GM18870 (cell line): ENCODE results near the gene CC2D1A.

ENCODE experiments used
- ATAC-seq: cut with Tn5 transposase; IDR thresholded peaks from one replicate; pipeline ENCODE4 v1.9.1; 2021; ENCODE audit warnings: moderate library complexity; ENCODE audit not compliant: unreplicated experiment

The CC2D1A gene

DNA sequence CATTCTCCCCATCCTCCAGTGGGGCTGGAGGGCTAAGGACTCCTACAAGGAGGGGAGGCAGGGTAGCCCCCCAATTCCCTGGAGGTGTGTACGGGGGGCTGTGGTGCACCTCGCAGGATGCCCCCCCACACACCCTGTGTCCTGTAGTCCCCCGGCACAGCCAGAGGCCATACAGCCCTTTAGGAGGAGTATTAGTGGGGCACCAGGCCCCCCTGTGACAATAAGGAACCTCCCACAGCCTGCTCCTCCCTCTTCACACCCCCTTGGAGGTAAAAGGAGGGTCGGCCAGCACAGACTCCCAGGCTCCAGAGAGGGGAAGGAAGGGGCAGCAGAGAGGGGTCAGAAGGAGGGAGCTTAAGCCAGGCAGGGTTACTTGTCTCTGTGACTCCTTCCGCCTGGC is 29.2 kb upstream of the CC2D1A start, which contains the start of gene NANOS3:
TSS of gene NANOS3 (plus strand) at position 301 of the 400 bp plus-strand sequence. CDS start 115 bp downstream, outside the sequence.
- ATAC-seq, result no peak

GRCh38 chr19:13877303-13877702 is 28.7 kb upstream of the CC2D1A start:
- no peak for ATAC-seq

DNA sequence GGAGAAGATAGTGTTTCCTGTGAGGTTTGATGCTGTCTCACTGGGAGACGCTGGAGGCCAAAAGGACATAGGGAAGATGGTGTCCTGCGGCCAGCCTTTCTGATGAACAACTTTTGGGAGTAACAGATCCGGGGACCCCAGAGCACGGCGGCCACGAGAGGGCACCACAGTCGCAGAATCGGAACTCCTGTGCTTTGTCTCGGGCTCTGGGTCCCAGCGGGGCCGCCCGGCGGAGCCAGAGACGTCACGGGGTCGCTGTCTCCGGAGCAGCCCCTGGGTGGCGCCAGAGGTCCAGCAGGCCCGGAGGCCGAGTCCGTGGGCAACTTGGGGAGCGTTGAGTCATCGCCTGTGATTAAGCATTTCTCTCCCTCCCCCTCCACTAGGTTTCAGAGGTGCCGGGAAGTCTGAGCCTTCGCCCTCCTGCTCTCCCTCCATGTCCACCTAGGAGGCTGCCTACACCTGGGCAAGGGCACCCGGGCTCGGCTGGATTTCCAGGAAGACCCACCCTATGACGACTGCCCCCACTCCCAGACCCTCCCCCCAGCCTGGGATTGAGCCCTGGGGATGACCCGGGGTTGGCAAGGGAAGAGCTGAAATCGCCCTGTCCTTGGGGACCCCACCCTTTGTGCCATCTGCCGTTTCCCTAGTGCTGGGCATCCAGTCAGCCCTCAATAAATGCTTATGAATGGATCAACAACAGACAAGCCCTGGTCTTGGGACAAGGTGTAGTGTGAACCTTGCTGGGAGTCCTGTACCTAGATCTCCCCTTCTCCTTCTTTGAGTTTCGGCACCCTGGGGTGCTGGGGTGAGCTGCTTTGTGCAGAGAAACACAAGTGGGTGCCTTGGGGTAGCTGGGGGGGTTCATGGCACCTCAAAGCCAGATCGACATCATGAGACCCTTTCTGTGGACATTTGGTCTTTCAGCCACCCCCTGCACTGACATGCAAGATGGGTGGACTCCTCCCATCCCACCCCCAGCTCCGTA is 25.6 kb upstream of the CC2D1A start:
- ATAC-seq, result peak; percentile 56

- ATAC-seq, result no peak
These were observed 24.7 kb upstream of the CC2D1A start for GRCh38 chr19:13881251-13881691.

DNA sequence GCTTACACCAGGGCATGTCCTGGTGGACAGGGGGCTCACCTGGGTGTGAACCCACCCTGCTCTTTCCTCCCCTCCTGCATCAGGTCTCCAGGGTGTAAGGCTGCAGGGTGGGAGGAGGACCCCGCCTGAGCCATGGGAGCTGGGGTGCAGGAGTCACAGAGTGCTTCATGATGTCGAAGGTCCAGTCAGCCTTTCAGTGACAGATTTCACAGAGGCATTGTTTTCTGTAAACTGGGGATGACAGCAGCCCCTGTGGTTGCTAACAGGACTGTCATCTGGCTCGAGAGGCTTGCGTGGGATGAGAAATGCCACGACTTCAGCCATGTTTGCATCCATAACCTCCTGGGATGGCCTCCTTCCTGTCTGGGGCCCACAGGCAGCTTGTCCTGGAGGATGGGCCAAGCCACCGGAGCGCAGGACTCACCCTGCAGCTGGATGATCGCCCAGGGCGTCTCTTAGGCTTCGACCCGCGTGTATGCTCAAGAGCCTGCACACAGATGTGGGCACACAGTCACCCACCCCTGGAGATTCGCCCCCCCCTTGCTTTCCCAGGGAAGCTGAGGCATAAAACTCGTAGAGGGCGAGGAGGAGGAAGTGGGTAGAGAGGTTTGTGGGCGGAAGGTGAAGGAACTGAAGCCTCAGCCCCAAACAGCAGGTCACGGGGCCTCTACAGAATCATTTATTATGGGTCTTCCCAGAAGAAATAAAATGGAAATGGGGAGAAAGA is 24.1 kb upstream of the CC2D1A start:
- ATAC-seq, result no peak

DNA sequence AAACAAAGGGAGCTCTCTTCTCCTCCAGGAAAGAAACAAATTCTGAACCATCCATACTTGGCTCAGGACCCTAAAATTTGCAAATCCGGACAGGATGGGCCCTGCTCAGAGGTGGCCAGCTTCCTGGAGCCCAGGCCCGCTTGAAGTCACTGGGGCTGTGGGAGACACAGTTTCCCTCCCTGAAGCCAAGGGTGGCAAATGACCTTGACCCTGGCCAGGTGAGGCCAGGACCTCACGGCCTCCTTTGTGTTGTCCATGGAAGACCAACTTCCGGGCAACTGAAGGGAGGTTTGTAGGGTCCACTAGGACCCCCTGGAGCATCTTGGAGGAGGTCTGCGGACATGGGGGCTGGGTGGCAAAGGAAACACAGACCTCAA is 23.6 kb upstream of the CC2D1A start:
- ATAC-seq, result no peak

DNA sequence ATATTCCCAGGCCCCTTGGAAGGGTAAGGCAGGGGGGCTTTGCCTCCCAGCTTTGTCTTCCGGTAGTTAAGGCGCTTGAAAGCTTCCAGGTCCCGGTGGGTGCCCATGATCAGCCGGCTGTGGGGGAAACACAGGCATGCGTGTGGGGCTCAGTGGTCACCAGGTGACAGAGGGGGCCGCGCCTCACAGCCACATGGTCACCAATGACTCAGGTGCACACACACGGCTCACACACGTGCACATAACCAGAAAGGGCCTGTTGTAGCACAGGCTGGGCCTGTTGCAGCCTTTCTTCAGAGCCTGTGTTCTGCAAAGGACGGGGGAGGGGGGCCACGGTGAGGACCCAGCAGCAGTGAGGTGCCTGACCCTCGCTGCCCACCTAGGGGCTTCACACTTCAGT is 23.2 kb upstream of the CC2D1A start:
- no peak for ATAC-seq

DNA sequence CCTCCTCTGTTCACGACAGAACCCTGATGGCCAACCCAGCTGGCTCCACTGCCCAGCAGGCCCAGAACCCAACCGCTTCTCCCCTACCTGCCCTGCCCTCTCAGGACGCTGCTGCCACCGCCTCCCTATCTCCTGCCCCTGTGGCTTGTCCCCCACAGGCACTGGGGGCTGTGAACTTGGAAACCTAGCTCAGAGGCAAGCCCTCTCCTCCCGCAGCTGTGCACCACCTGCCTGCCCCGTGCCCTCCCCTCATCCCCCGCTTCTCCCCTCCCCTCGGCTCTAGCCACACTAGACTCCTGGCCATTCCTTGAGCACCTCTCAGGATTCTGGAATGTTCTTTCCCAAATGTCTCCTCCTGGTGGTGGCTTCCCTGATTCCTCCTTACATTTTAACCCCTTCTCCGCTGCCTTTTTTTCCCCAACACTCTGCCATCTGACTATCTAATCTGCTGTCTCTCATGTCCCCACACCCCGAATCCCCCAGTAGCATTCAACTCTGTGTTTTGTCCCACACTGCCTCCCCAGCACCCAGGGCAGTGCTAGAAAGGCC is 22.4 kb upstream of the CC2D1A start:
- ATAC-seq, result no peak

DNA sequence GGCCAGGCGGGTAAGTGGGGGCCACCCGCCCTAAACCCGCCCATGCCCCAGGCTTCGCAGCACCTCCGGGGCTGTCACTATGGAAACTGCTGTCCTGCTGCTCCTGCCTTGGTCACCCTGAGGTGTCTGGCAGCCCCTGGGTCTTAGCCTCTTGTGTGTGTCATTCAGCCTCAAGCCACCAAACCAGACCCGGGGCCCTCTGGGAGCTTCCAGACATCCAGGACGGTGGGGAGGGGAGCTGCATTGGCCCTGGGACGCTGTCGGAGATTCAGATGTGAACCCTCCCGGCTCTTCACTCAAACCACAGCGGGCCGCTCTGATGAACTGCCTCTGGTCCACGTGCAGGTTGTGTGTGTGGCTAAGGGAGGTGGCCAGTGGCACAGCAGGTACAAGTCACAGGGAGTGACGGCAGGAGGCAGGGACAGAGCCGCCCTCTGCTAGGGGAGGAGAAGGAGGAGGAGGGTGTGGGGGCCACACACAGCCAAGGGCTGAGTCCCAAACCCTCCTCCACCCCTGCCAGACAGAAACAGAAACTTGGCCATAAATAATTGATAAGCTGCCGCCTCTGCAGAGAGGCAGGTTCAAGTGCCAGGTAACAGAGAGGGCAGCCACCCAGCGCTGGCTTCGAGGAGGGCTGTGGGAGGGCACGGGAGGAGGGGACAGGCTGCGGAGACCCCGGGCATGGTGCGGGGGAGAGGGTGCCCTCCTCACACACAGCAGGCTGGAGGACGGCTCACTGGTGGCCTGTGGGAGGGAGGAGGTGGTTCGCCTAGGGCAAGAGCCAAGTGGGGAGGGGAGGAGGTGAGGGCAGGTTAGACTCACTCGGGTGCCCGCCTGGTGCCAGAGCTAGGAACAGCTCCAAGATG is 21.0 kb upstream of the CC2D1A start:
- no peak for ATAC-seq

DNA sequence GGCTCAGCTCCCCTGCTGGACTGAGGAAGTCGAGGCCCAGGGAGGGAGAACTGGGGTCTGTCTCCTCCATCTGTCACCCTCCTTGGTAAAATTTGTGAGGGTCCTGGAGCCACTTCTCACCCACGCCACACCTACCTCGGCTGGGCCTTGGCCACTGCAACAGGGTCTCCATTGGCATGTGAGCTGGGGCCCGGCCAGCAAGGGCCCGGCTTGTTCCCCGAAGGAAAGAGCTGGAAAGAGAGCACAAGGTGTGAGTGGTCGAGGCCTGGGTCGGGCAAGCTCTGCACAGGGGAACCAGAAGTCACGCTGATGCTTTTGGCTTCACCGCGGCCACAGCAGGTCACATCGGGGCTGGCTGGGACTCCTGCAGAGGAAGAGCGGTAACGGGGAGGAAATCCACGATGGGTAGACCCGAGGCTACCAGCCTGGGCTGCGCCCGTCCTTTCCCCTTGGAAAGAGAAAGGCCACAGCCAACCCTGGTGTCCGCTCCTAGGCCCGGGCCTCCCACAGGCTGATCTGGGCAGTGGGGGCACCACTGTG is 20.1 kb upstream of the CC2D1A start:
- ATAC-seq, result no peak

GRCh38 chr19:13887018-13887436 is 19.0 kb upstream of the CC2D1A start:
- ATAC-seq, result no peak

DNA sequence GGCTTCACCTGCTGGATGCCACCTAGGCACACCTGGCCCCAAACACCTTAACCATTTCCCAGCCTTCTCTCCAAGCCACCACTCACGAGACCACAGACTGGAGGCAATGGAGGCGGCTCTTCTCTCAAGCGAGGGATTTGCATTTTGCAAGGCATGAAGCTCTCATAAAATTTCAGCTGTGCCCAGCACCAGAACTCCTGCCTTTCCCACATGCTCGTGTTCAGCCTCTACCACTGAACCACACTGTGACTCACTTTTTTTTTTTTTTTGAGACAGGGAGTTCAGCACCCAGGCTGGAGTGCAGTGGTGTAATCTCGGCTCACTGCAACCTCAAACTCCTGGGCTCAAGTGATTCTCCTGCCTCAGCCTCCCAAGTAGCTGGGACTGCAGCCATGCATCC is 18.5 kb upstream of the CC2D1A start:
- no peak for ATAC-seq

GRCh38 chr19:13888281-13888680 is 17.7 kb upstream of the CC2D1A start:
- no peak for ATAC-seq

GRCh38 chr19:13890136-13890535 is 15.9 kb upstream of the CC2D1A start:
- ATAC-seq, result no peak

DNA sequence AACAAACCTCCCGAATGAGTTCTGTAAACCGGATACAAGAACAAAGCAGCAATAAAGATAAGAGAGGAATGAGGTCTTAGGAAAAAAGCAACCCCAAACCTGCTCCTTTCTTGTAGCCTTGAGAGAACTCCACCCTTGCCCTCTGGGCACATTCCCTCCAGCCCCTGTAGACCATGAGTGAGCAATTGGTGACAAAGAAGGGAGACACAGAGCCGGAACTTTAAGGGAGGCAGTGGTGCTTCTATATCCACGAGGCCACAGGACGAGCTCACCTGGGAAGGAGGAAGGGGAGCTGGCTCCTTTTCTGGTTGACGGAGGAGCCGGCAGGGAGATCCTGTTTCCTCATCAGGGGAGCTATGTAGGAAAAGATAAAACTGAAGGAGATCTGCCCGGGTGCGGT is 13.1 kb upstream of the CC2D1A start:
- ATAC-seq, result no peak

DNA sequence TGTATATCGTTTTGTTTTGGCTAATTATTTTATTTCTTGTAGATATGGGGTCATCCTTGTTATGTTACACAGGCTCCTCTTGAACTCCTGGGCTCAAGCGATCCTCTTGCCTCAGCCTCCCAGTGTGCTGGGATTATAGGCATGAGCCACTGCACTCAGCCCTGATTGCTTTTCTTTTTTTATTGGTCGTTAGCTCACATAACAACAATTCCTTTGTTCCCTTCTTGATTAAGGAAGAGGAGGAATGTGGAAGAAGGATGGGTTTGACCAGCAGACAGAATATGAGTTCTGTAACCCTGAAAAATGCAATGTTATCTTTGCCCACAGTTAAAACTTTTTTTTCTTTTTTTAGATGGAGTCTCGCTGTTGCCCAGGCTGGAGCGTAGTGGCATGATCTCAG is 11.4 kb upstream of the CC2D1A start:
- ATAC-seq, result no peak

GRCh38 chr19:13896227-13896626 is 9.8 kb upstream of the CC2D1A start:
- no peak for ATAC-seq

DNA sequence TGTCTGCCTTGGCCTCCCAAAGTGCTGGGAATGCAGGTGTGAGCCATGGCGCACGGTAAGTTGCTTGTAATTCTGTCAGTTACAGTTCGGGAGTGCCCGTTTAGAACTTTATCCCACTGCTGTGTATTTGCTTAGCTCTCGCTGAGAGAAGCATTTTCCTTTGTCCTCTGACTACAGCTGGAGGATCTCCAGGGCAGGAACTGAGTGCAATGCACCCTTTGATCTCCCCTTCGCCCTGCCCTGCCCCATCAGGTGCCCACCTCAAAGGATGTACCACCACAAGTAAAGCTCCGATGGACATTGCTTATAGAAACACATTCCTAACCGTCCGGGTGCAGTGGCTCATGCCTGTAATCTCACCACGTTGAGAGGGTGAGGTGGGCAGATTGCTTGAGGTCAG is 6.6 kb upstream of the CC2D1A start:
- ATAC-seq, result no peak

GRCh38 chr19:13899912-13900584 is 6.0 kb upstream of the CC2D1A start:
- no peak for ATAC-seq
